C4-2B (cell line): ENCODE data around the gene RARG.

Experiments
- CTCF ChIP-seq: fragments of 450-650 bp; conservative IDR thresholded peaks from 2 replicates; pipeline ENCODE4 v1.5.1; 2017; ENCODE audit warnings: mild to moderate bottlenecking
- ZFX ChIP-seq: fragments of 450-650 bp; IDR thresholded peaks from 2 replicates; pipeline ENCODE4 v1.6.1; 2017

- TF ChIP-seq CTCF (no peak), ZFX (no peak)
These were observed 60.2 kb downstream of the RARG start for GRCh38 chr12:53171725-53172329.
